ENCODE measurements around the gene MLN. TPM values are rescaled to one million over a fixed set of nuclear protein-coding genes. Genes with fewer than 3 reads are reported as not detected.

MLN gene
- polyA plus RNA-seq, 1 of the 3 experiments (the other 2 are of a cell fraction), result not detected

- Histone ChIP-seq H3K27me3 (ENCODE audit: insufficient read depth) (no peaks in the 10 kb centered on the region), H3K4me3 (ENCODE audit: low read depth in 2 of 2, low read length in 1 of 2) (no peak overlapping the region), H3K4me2 (peak overlapping the region; percentile 84; the same call in 1 of the 2 replicates), H3K4me1 (ENCODE audit: control insufficient read depth in 1 of 2, insufficient read depth in 2 of 2, low read depth in 1 of 2, low read length in 1 of 2) (peaks cover 16 to 48% of the 10 kb centered on the region in 2 experiments; a peak in 3 of 4 replicates), H3K36me3 (replicated peaks in 1 of 2; ENCODE audit: control insufficient read depth in 1 of 2, insufficient read depth in 2 of 2, low read length in 1 of 2) (peaks cover 43 to 48% of the 10 kb centered on the region in 2 experiments), H3F3A (replicated peaks; ENCODE audit: insufficient read depth) (peaks cover 41% of the 10 kb centered on the region), H2AFZ (ENCODE audit: low read depth) (no peak overlapping the region), H3K9ac (no peak overlapping the region), H3K9me3 (no peaks in the 10 kb centered on the region), H4K20me1 (ENCODE audit: insufficient read depth) (no peaks in the 10 kb centered on the region; the same call in 1 of the 2 replicates), H3K9me2 (no peaks in the 10 kb centered on the region), H3K27ac (ENCODE audit: low read depth in 2 of 2, low read length in 1 of 2) (peak overlapping the region; percentile 78 to 84; a peak in 3 of 4 replicates), H3K79me2 (ENCODE audit: insufficient read depth) (no peaks in the 10 kb centered on the region)
- no peak for TF ChIP-seq RAD21 (IDR thresholded peaks at IDR 0.05; ENCODE audit: low read length)
- TF ChIP-seq USF1 (IDR thresholded peaks at IDR 0.05; ENCODE audit: borderline replicate concordance, low read depth), result no peak
- no peak for TF ChIP-seq NFIC (IDR thresholded peaks at IDR 0.05; ENCODE audit: borderline replicate concordance)
- no peak for TF ChIP-seq TCF12 (IDR thresholded peaks at IDR 0.05)
- TF ChIP-seq MEF2A (IDR thresholded peaks at IDR 0.05; ENCODE audit: borderline replicate concordance, low read depth), result no peak
- no peak for TF ChIP-seq MAX (IDR thresholded peaks at IDR 0.05; ENCODE audit: low read depth)
- no peak for TF ChIP-seq CHD2 (IDR thresholded peaks at IDR 0.05; ENCODE audit: low read length, partially characterized antibody)
- no peak for TF ChIP-seq FOXM1 (IDR thresholded peaks at IDR 0.05; ENCODE audit: low read depth)
- no peak for TF ChIP-seq GATA2 (CRISPR knock-in tag; IDR thresholded peaks at IDR 0.05)
- no peak for TF ChIP-seq FOXJ3 (CRISPR knock-in tag; IDR thresholded peaks at IDR 0.05)
- TF ChIP-seq POLR2AphosphoS5 (IDR thresholded peaks at IDR 0.05; ENCODE audit: low read depth, low read length), result no peak; the same call in 1 of the 2 replicates
- TF ChIP-seq MXI1 (IDR thresholded peaks at IDR 0.05; ENCODE audit: low read depth, low read length), result no peak
- no peak for TF ChIP-seq JUND (IDR thresholded peaks at IDR 0.05)
- TF ChIP-seq CTCF (IDR thresholded peaks at IDR 0.05), result no peak
- TF ChIP-seq TAF1 (IDR thresholded peaks at IDR 0.05; ENCODE audit: borderline replicate concordance, low read depth, low read length), result no peak
- no peak for TF ChIP-seq YY1 (IDR thresholded peaks at IDR 0.05; ENCODE audit: low read depth)
- TF ChIP-seq RXRA (IDR thresholded peaks at IDR 0.05; ENCODE audit: borderline replicate concordance, low read depth), result no peak
- no peak for TF ChIP-seq SIN3A (IDR thresholded peaks at IDR 0.05; ENCODE audit: borderline replicate concordance, low read depth, low read length)
- POLR2A ChIA-PET, result no interaction called here
- CTCF ChIA-PET, result interaction anchor here (1.2 to 14.7 kb wide), 17 partner anchors 7 to 391 kb away, joined by 3 to 204 read pairs (median 21); partner anchors contain the start of genes IP6K3, LEMD2 and UQCC2
- DNase-seq, result no peak
- WGBS (ENCODE audit: low lambda C conversion rate), result 58% methylated on average over 3 of the region's 6 CpGs
Observed at GRCh38 chr6:33772902-33773472, 30.8 kb downstream of the MLN start.

All from SK-N-SH (cell line).